CD8-positive, alpha-beta memory T cell (primary cell): ENCODE data around the gene VPS13C. TPM values are rescaled to one million over a fixed set of nuclear protein-coding genes. Genes with fewer than 3 reads are reported as not detected.

Source experiments
- CTCF ChIA-PET: fragments of 350-600 bp; sonication (Branson Sonifier 250); formaldehyde crosslinking; loops from one replicate; lab custom pipeline; 2021; ENCODE audit warnings: antibody characterized with exemption; lab: Charles Lee
- POLR2A ChIA-PET: fragments of 350-600 bp; sonication (Branson Sonifier 250); formaldehyde crosslinking; loops from one replicate; lab custom pipeline; 2021; ENCODE audit warnings: antibody characterized with exemption; lab: Charles Lee
- DNase-seq, 5 donors: peaks; one replicate each; pipeline versions ENCODE4 v3.0.0 to v3.0.0-alpha.2; 2020 to 2022; ENCODE audit warnings: mixed read lengths in 1 of 5
- H3K27ac ChIP-seq: one replicate; pipeline ENCODE4 v1.7.0; 2013; ENCODE audit warnings: low read depth, mild to moderate bottlenecking, low read length, moderate library complexity
- H3K27me3 ChIP-seq: 2 replicates; pipeline ENCODE4 v1.7.0; 2013; ENCODE audit warnings: low read length, mild to moderate bottlenecking; ENCODE audit not compliant: insufficient read depth, poor library complexity, severe bottlenecking
- H3K36me3 ChIP-seq: 2 replicates; pipeline ENCODE4 v1.7.0; 2013; ENCODE audit warnings: mild to moderate bottlenecking, low read length, moderate library complexity; ENCODE audit not compliant: insufficient read depth
- H3K4me1 ChIP-seq: 2 replicates; pipeline ENCODE4 v1.7.0; 2013; ENCODE audit warnings: mild to moderate bottlenecking, low read length, moderate library complexity; ENCODE audit not compliant: insufficient read depth
- H3K4me3 ChIP-seq: 2 replicates; pipeline ENCODE4 v1.7.0; 2013; ENCODE audit warnings: mild to moderate bottlenecking, low read length
- H3K9me3 ChIP-seq: 2 replicates; pipeline ENCODE4 v1.7.0; 2013; ENCODE audit warnings: mild to moderate bottlenecking, low read length
- H3K27ac Mint-ChIP-seq, 8 donors: one replicate each; pipeline ENCODE4 v1.8.0; 2020 to 2021; ENCODE audit warnings: mixed read lengths in 8 of 8, mild to moderate bottlenecking in 6 of 8, inconsistent platforms in 3 of 8, moderate library complexity in 3 of 8
- H3K27me3 Mint-ChIP-seq, 2 donors: one replicate each; pipeline ENCODE4 v1.8.0; 2020 to 2021; ENCODE audit warnings: mixed read lengths in 2 of 2, mild to moderate bottlenecking in 1 of 2, moderate library complexity in 1 of 2
- H3K36me3 Mint-ChIP-seq, 3 donors: one replicate each; pipeline ENCODE4 v1.8.0; 2020 to 2021; ENCODE audit warnings: mixed read lengths in 3 of 3, inconsistent platforms in 1 of 3, mild to moderate bottlenecking in 1 of 3
- H3K4me1 Mint-ChIP-seq, 3 donors: one replicate each; pipeline ENCODE4 v1.8.0; 2020 to 2021; ENCODE audit warnings: mixed read lengths in 3 of 3, inconsistent platforms in 1 of 3, mild to moderate bottlenecking in 1 of 3
- H3K4me3 Mint-ChIP-seq, 7 donors: one replicate each; pipeline ENCODE4 v1.8.0; 2020 to 2021; ENCODE audit warnings: mixed read lengths in 7 of 7, mild to moderate bottlenecking in 6 of 7, moderate library complexity in 4 of 7, inconsistent platforms in 2 of 7
- H3K9me3 Mint-ChIP-seq, 5 donors: one replicate each; pipeline ENCODE4 v1.8.0; 2020 to 2022; ENCODE audit warnings: mixed read lengths in 5 of 5, mild to moderate bottlenecking in 3 of 5, moderate library complexity in 2 of 5, inconsistent platforms in 1 of 5
- polyA plus RNA-seq: library from polyadenylated mRNA; unstranded; fragments of 300-500 nt; fragmentation: Illumina TruSeq; gene quantifications from one replicate; pipeline ENCODE4 v1.2.3, GENCODE V29; 2021
- total RNA-seq, 2 experiments: library from RNA; stranded (reverse); gene quantifications; one replicate each; pipeline ENCODE4 v1.2.3, GENCODE V29; 2021

Gene VPS13C
- total and polyA plus RNA-seq, 3 experiments from 2014 or later = 15.8 to 42.9 (median 42.5) TPM

- no peaks in the 10 kb centered on the region for H3K27me3 ChIP-seq
- no peaks in the 10 kb centered on the region for H3K9me3 Mint-ChIP-seq
- ChIA-PET POLR2A (no interaction called here), CTCF (no interaction called here)
- no peak overlapping the region for H3K4me3 Mint-ChIP-seq
- H3K27me3 Mint-ChIP-seq = no peaks in the 10 kb centered on the region
- no peaks in the 10 kb centered on the region for H3K9me3 ChIP-seq
- H3K36me3 Mint-ChIP-seq = peaks cover 18 to 78% (median 21%) of the 10 kb centered on the region in 3 donors
- DNase-seq = no peak
- peaks cover 26% of the 10 kb centered on the region for H3K36me3 ChIP-seq
- no peak overlapping the region for H3K27ac ChIP-seq
- H3K4me1 Mint-ChIP-seq = no peaks in the 10 kb centered on the region
- H3K4me1 ChIP-seq = no peaks in the 10 kb centered on the region
- H3K4me3 ChIP-seq = no peak overlapping the region
- H3K27ac Mint-ChIP-seq = no peak overlapping the region
Measured at GRCh38 chr15:61946778-61947177, 113.5 kb downstream of the VPS13C start.

GRCh38 chr15:61943992-61944391, 116.3 kb downstream of the VPS13C start:
- Mint-ChIP-seq H3K27ac (peak overlapping the region in 1 of 8 donors; percentile 47), H3K4me1 (no peaks in the 10 kb centered on the region), H3K36me3 (peaks cover 23 to 79% (median 25%) of the 10 kb centered on the region in 3 donors), H3K9me3 (no peaks in the 10 kb centered on the region), H3K4me3 (no peak overlapping the region), H3K27me3 (no peaks in the 10 kb centered on the region)
- Histone ChIP-seq H3K27ac (no peak overlapping the region), H3K4me1 (no peaks in the 10 kb centered on the region), H3K9me3 (no peaks in the 10 kb centered on the region), H3K27me3 (no peaks in the 10 kb centered on the region), H3K4me3 (no peak overlapping the region), H3K36me3 (peaks cover 29% of the 10 kb centered on the region)
- CTCF ChIA-PET = no interaction called here
- POLR2A ChIA-PET = no interaction called here
- no peak for DNase-seq

GRCh38 chr15:61938249-61938648, 122.0 kb downstream of the VPS13C start:
- no peak overlapping the region for H3K4me3 Mint-ChIP-seq
- H3K36me3 Mint-ChIP-seq = peaks cover 4 to 64% (median 14%) of the 10 kb centered on the region in 3 donors
- ChIA-PET POLR2A (no interaction called here), CTCF (no interaction called here)
- H3K27me3 Mint-ChIP-seq = no peaks in the 10 kb centered on the region
- H3K27me3 ChIP-seq = no peaks in the 10 kb centered on the region
- H3K27ac ChIP-seq = no peak overlapping the region
- H3K36me3 ChIP-seq = peaks cover 13% of the 10 kb centered on the region
- DNase-seq = no peak
- no peaks in the 10 kb centered on the region for H3K4me1 ChIP-seq
- peaks cover 0 to 3% (median 0%) of the 10 kb centered on the region in 3 donors for H3K4me1 Mint-ChIP-seq
- no peaks in the 10 kb centered on the region for H3K9me3 ChIP-seq
- no peaks in the 10 kb centered on the region for H3K9me3 Mint-ChIP-seq
- H3K27ac Mint-ChIP-seq = peak overlapping the region in 3 of 8 donors; percentile 25 to 54 (median 28)
- no peak overlapping the region for H3K4me3 ChIP-seq

GRCh38 chr15:61936528-61937195, 123.6 kb downstream of the VPS13C start:
- Mint-ChIP-seq H3K36me3 (peaks cover 4 to 68% (median 20%) of the 10 kb centered on the region in 3 donors), H3K27ac (peak overlapping the region in 3 of 8 donors; percentile 24 to 54 (median 39)), H3K4me1 (peaks cover 0 to 8% (median 0%) of the 10 kb centered on the region in 3 donors), H3K4me3 (no peak overlapping the region), H3K27me3 (no peaks in the 10 kb centered on the region), H3K9me3 (no peaks in the 10 kb centered on the region)
- Histone ChIP-seq H3K27me3 (no peaks in the 10 kb centered on the region), H3K4me3 (no peak overlapping the region), H3K27ac (no peak overlapping the region), H3K36me3 (peaks cover 12% of the 10 kb centered on the region), H3K9me3 (no peaks in the 10 kb centered on the region), H3K4me1 (no peaks in the 10 kb centered on the region)
- POLR2A ChIA-PET = no interaction called here
- no peak for DNase-seq
- CTCF ChIA-PET = no interaction called here

- Histone ChIP-seq H3K27ac (no peak overlapping the region), H3K36me3 (peaks cover 1% of the 10 kb centered on the region), H3K4me1 (no peaks in the 10 kb centered on the region), H3K4me3 (no peak overlapping the region), H3K27me3 (no peaks in the 10 kb centered on the region), H3K9me3 (no peaks in the 10 kb centered on the region)
- Mint-ChIP-seq H3K27ac (no peak overlapping the region), H3K4me1 (peaks cover 0 to 8% (median 0%) of the 10 kb centered on the region in 3 donors), H3K4me3 (no peak overlapping the region), H3K9me3 (no peaks in the 10 kb centered on the region), H3K27me3 (no peaks in the 10 kb centered on the region), H3K36me3 (peaks cover 4 to 66% (median 18%) of the 10 kb centered on the region in 3 donors)
- POLR2A ChIA-PET = no interaction called here
- DNase-seq = no peak
- CTCF ChIA-PET = no interaction called here
Measured at GRCh38 chr15:61935493-61935892, 124.8 kb downstream of the VPS13C start.

- Histone ChIP-seq H3K9me3 (no peaks in the 10 kb centered on the region), H3K27ac (no peak overlapping the region), H3K4me3 (no peak overlapping the region), H3K4me1 (no peaks in the 10 kb centered on the region), H3K36me3 (peaks cover 10% of the 10 kb centered on the region), H3K27me3 (no peaks in the 10 kb centered on the region)
- no peaks in the 10 kb centered on the region for H3K9me3 Mint-ChIP-seq
- no peak overlapping the region for H3K4me3 Mint-ChIP-seq
- no peak for DNase-seq
- H3K36me3 Mint-ChIP-seq = peaks cover 11 to 72% (median 31%) of the 10 kb centered on the region in 3 donors
- H3K27ac Mint-ChIP-seq = no peak overlapping the region
- ChIA-PET POLR2A (no interaction called here), CTCF (no interaction called here)
- no peaks in the 10 kb centered on the region for H3K27me3 Mint-ChIP-seq
- H3K4me1 Mint-ChIP-seq = peaks cover 0 to 4% (median 0%) of the 10 kb centered on the region in 3 donors
Measured at GRCh38 chr15:61929452-61929851, 130.8 kb downstream of the VPS13C start.

GRCh38 chr15:61923173-61923572, 137.1 kb downstream of the VPS13C start:
- CTCF ChIA-PET = no interaction called here
- peak overlapping the region in 2 of 8 donors; percentile 3 to 34 for H3K27ac Mint-ChIP-seq
- H3K4me3 ChIP-seq = no peak overlapping the region
- POLR2A ChIA-PET = no interaction called here
- H3K27ac ChIP-seq = no peak overlapping the region
- DNase-seq = no peak
- H3K4me3 Mint-ChIP-seq = no peak overlapping the region
- no peaks in the 10 kb centered on the region for H3K9me3 Mint-ChIP-seq
- H3K9me3 ChIP-seq = no peaks in the 10 kb centered on the region
- no peaks in the 10 kb centered on the region for H3K27me3 ChIP-seq
- no peaks in the 10 kb centered on the region for H3K27me3 Mint-ChIP-seq
- H3K36me3 Mint-ChIP-seq = peaks cover 3 to 75% (median 29%) of the 10 kb centered on the region in 3 donors
- H3K4me1 Mint-ChIP-seq = peaks cover 0 to 2% (median 0%) of the 10 kb centered on the region in 3 donors
- H3K36me3 ChIP-seq = peaks cover 12% of the 10 kb centered on the region
- H3K4me1 ChIP-seq = no peaks in the 10 kb centered on the region

GRCh38 chr15:61921093-61921492, 139.2 kb downstream of the VPS13C start:
- POLR2A ChIA-PET = interaction anchor here (0.6 kb wide), 1 partner anchor 1519 kb away, joined by 4 read pairs; no protein-coding TSS in a partner anchor

More at GRCh38 chr15:61921093-61921492, 139.2 kb downstream of the VPS13C start:
- peaks cover 0 to 2% (median 0%) of the 10 kb centered on the region in 3 donors for H3K4me1 Mint-ChIP-seq
- no peaks in the 10 kb centered on the region for H3K9me3 Mint-ChIP-seq
- no peak overlapping the region for H3K4me3 Mint-ChIP-seq
- Histone ChIP-seq H3K4me1 (no peaks in the 10 kb centered on the region), H3K36me3 (peaks cover 14% of the 10 kb centered on the region), H3K27me3 (no peaks in the 10 kb centered on the region), H3K9me3 (no peaks in the 10 kb centered on the region), H3K4me3 (no peak overlapping the region), H3K27ac (no peak overlapping the region)
- peaks cover 3 to 72% (median 31%) of the 10 kb centered on the region in 3 donors for H3K36me3 Mint-ChIP-seq
- H3K27me3 Mint-ChIP-seq = no peaks in the 10 kb centered on the region
- no peak overlapping the region for H3K27ac Mint-ChIP-seq
- no peak for DNase-seq
- CTCF ChIA-PET = no interaction called here
